B cell (primary cell): ENCODE measurements around the gene MCM6.

Source experiments
- CTCF ChIP-seq: fragments of 200-600 bp; IDR thresholded peaks from one replicate; pipeline ENCODE4 v1.8.0; 2022; ENCODE audit warnings: antibody characterized with exemption, mild to moderate bottlenecking
- EZH2 ChIP-seq: IDR thresholded peaks from 2 replicates; pipeline ENCODE4 v1.6.1; 2012; ENCODE audit warnings: borderline replicate concordance, low read depth, mild to moderate bottlenecking, moderate library complexity, low read length; ENCODE audit not compliant: insufficient read depth, poor library complexity, severe bottlenecking

- TF ChIP-seq CTCF (no peak), EZH2 (no peak)
These were observed 38.2 kb upstream of the MCM6 start for GRCh38 chr2:135914485-135914884.
